Activated naive CD4-positive, alpha-beta T cell treated with anti-CD3 and anti-CD28 coated beads, Interleukin-2, amount 50 U/mL, for 24 hours (primary cell): ENCODE data around the gene SLC16A8.

Experiments
- H3K27ac Mint-ChIP-seq: one replicate; pipeline ENCODE4 v1.8.0; 2021; ENCODE audit warnings: mild to moderate bottlenecking, mixed read lengths
- H3K27me3 Mint-ChIP-seq: one replicate; pipeline ENCODE4 v1.8.0; 2021; ENCODE audit warnings: mixed read lengths
- H3K36me3 Mint-ChIP-seq: one replicate; pipeline ENCODE4 v1.8.0; 2021; ENCODE audit warnings: mixed read lengths
- H3K4me1 Mint-ChIP-seq: one replicate; pipeline ENCODE4 v1.8.0; 2021; ENCODE audit warnings: mixed read lengths
- H3K4me3 Mint-ChIP-seq: one replicate; pipeline ENCODE4 v1.8.0; 2021; ENCODE audit warnings: mild to moderate bottlenecking, mixed read lengths
- H3K9me3 Mint-ChIP-seq: one replicate; pipeline ENCODE4 v1.8.0; 2021; ENCODE audit warnings: mixed read lengths

The SLC16A8 gene

DNA sequence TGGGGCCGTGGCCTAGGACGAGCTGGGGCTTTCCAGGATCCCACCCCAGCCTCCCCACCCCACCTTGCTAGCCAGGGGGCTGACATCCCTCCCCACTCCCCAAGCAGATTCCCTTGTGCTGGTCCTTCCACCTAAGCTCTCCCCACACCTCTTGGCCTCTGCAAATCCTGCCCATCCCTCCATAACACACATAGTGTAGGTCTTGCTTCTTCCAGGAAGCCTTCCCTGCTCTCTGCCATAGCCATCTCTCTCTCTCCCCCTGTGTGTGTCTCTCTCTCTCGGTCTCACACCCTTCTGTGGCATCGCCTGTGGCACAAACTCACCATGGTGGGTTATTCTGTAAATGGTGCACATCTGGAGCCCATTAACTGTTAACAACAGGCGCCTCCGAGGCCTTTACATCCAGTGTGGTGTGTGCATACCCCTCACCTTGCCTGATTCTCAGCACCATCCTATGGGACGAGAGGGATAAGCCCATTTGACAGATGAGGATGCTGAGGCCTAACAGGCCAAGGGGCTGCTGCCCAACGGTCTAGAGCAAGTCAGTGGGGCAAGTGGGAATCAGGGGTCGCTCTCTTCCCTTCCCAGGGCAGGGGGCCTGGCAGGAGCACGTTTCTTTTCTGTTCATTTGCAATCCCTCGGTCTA, 49.0 kb downstream of the SLC16A8 start:
- no peak overlapping the region for H3K4me3 Mint-ChIP-seq
- H3K36me3 Mint-ChIP-seq, result no peaks in the 10 kb centered on the region
- no peaks in the 10 kb centered on the region for H3K27me3 Mint-ChIP-seq
- no peaks in the 10 kb centered on the region for H3K4me1 Mint-ChIP-seq
- H3K9me3 Mint-ChIP-seq, result no peaks in the 10 kb centered on the region
- no peak overlapping the region for H3K27ac Mint-ChIP-seq

DNA sequence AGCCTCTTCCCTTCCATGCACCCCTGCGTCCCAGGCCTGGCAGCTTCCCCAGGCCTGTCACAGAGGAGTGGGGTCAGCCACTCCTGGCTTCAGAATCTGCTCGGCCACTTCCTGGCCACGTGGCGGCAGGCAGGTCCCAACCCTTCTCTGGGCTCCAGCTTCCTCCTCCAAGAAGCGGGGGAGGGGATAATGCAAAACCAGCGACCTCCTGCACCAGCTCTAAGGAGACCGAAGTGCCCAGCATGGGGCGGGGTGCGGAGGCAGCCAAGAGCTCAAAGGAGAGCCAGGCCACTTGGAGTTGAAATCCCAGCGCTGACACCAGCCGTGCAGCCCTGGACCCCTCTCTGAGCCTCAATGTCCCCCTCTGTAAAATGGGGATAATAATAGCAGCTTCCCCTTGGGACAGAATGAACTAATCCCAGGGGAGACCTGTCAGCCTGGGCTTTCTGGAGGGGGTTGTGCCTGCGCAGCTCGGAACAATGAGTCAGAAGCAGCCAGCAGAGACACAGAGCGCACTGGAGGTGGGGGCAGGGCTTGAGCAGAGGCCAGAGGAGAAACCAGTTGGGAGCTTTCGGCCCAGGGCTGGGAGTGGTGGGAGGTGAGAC, 49.6 kb downstream of the SLC16A8 start:
- H3K27ac Mint-ChIP-seq, result no peak overlapping the region
- H3K36me3 Mint-ChIP-seq, result no peaks in the 10 kb centered on the region
- H3K27me3 Mint-ChIP-seq, result no peaks in the 10 kb centered on the region
- H3K4me1 Mint-ChIP-seq, result no peaks in the 10 kb centered on the region
- no peak overlapping the region for H3K4me3 Mint-ChIP-seq
- H3K9me3 Mint-ChIP-seq, result no peaks in the 10 kb centered on the region

DNA sequence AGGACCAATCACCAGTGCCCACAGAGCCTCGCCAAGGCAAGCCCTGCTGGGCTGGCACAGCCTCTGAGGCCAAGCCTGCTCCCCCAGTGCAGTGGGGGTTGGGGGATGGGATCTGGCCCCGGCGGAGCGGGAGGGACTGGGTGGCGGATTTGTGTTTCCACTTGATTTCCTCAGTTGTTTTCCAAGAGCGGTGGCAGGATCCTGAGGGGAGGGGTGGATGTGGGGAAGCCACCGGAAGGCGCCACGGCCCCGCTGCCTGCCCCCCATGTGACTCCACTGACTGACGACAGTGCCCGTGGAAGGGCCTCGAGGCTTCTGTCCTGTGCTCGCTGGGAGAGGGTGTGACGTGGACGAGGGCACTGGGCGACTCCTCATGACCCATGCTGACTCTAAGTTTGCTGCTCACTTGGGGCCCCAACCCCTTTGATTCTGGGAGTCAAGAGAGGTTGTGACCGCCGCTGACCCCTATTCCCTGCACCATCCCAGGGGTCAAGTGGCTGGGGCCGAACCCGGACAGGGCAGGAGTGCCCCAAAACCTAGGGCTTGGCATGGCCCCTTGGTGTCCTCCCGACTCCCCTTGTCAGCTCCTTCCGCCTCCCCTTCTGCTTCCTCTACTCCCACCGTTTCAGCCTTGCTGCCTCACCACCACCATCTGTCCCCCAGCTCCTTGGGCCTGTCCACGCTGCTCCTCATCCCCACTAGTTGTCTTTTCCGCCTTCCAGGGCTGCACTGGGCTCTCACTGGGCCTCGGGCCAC, 50.3 kb downstream of the SLC16A8 start:
- Mint-ChIP-seq H3K36me3 (no peaks in the 10 kb centered on the region), H3K4me1 (no peaks in the 10 kb centered on the region), H3K27ac (no peak overlapping the region), H3K9me3 (no peaks in the 10 kb centered on the region), H3K27me3 (no peaks in the 10 kb centered on the region), H3K4me3 (no peak overlapping the region)

DNA sequence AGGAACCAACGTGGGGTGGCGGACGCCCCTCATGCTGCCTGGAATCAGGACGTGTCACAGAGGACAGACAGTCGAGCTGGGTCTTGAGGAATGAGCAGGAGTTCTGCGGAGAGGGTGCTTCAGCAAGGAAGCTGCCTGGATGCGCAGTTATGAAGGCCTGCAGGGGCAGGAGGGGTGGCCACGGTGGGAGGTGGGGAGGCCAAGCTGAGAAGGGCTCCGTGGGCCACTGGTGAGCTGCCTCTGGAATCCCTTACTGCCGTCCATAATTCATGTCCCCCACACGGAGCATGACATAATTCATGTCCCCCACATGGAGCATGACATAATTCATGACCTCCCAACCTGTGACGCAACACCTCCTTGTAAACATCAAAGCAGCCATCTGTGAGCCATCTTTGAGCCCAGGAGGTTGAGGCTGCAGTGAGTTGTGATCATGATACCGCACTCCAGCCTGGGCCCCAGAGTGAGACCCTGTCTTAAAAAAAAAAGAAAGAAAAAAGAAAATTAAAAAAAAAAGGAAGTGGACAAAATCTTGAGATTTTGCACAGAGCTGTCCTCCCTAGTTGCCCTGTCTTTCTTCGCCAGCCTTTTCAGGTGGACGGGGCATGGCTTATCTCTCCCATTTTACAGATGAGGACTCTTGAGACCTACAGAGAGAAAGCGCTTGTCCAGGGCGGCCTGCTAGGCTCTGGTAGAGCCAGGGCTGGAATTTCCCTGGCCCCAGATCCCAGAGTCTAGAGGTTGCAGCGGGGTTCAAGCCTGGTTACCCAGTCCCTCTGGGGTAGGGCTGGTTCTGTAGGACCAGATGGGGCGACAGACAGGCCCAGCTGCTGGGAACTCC, 51.1 kb downstream of the SLC16A8 start:
- Mint-ChIP-seq H3K4me1 (no peaks in the 10 kb centered on the region), H3K27ac (no peak overlapping the region), H3K4me3 (no peak overlapping the region), H3K9me3 (no peaks in the 10 kb centered on the region), H3K36me3 (no peaks in the 10 kb centered on the region), H3K27me3 (no peaks in the 10 kb centered on the region)

DNA sequence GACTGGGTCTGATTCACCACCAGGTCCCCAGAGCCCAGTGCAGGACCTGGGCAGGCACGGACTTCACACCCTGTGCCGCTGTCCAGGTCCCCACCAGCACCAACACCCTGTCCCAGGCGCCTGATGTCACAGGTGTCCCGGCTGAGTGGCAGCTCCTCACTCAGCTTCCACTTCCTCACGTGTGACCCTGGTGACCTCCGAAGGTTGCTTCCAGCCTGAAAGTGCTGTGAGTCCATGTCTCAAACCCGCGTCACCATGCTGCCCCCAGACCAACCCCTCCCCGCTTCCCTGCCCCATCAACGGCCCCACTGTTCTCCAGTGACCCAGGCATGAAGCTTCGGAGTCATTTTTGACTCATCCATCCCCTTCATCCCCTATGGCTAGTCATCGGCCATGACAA, 52.5 kb downstream of the SLC16A8 start:
- Mint-ChIP-seq H3K27ac (no peak overlapping the region), H3K27me3 (no peaks in the 10 kb centered on the region), H3K4me3 (no peak overlapping the region), H3K9me3 (no peaks in the 10 kb centered on the region), H3K36me3 (no peaks in the 10 kb centered on the region), H3K4me1 (no peaks in the 10 kb centered on the region)

DNA sequence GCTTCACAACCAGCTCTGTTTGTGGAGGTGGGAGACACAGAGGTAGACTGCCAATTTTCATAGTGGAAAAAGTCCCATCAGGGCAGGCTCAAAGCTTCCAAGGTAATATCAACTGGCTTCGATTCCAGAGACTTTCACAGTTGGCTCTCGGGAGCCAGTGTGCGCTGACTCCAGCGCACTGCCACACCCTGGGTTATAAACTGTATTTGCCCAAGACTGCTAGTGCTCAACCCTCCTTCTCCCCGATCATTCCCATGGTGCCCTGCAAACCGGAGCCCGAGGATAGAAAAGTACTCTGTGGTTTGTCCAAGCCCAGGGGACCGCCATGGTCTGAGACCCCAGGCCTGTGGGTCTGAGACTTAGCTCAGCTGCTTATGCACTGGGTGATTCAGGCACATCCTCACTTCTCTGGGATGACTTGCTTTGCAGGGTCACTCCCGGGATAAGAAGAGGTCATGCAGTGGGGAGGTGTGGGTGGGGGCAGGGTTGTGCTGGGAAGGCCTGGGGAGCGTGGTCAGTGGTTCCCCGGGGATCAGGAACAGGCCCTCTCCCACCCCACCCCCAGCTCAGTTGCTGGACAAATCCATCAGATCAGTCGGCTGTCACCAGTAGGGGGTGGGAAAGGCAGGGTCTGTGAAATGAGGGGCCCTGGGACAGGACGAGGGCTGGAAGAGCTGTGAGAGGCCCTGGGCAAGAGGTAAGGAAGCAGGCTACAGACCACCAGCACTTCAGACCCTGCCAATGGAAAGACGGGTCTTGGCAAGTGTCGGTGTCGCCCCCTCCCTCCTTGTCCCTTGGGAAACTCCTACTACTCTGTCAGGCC, 53.5 kb downstream of the SLC16A8 start:
- Mint-ChIP-seq H3K9me3 (no peaks in the 10 kb centered on the region), H3K4me3 (no peak overlapping the region), H3K27ac (no peak overlapping the region), H3K4me1 (no peaks in the 10 kb centered on the region), H3K27me3 (no peaks in the 10 kb centered on the region), H3K36me3 (no peaks in the 10 kb centered on the region)

DNA sequence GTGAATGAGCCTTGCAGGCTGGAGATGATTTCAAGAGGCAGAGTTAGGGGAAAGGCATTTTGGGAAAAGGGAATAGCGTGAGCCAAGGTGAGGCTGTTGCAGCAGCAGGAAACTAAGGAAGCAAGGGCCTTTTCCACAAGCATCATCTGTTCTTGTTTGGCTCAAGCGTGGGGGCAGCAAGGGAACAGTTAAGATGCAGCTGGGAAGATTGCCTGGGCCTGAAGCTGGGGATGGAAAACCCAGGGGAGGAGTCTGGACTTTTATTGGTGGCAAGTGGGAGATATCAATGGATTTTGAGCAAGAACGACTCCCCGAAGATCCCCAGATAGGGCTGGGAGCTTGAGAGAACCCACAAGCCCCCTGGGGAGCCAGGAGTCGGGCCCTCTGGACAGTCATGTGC, 54.1 kb downstream of the SLC16A8 start:
- no peak overlapping the region for H3K27ac Mint-ChIP-seq
- H3K27me3 Mint-ChIP-seq, result no peaks in the 10 kb centered on the region
- H3K4me1 Mint-ChIP-seq, result no peaks in the 10 kb centered on the region
- H3K4me3 Mint-ChIP-seq, result no peak overlapping the region
- no peaks in the 10 kb centered on the region for H3K36me3 Mint-ChIP-seq
- no peaks in the 10 kb centered on the region for H3K9me3 Mint-ChIP-seq

DNA sequence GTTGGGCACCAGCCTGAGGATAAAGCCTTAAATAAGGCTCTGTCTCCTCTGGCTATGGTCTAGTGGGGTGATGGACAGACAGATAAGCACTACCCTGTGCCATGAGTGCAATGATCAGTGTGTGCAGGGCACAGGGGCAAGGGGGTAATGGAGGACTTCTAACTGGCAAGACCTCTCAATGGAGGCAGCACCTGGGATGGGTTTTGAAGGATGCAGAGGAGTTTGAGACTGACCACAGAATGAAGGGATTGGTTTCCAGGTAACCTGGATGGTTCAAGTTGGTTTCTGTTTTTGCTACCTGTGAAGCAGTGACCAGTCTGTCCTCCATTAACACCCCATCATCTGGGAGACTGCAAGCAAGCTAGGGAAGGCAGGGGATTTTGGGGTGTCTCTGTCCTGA, 54.6 kb downstream of the SLC16A8 start:
- H3K9me3 Mint-ChIP-seq, result no peaks in the 10 kb centered on the region
- H3K4me3 Mint-ChIP-seq, result no peak overlapping the region
- H3K27ac Mint-ChIP-seq, result no peak overlapping the region
- no peaks in the 10 kb centered on the region for H3K4me1 Mint-ChIP-seq
- H3K36me3 Mint-ChIP-seq, result no peaks in the 10 kb centered on the region
- H3K27me3 Mint-ChIP-seq, result no peaks in the 10 kb centered on the region

DNA sequence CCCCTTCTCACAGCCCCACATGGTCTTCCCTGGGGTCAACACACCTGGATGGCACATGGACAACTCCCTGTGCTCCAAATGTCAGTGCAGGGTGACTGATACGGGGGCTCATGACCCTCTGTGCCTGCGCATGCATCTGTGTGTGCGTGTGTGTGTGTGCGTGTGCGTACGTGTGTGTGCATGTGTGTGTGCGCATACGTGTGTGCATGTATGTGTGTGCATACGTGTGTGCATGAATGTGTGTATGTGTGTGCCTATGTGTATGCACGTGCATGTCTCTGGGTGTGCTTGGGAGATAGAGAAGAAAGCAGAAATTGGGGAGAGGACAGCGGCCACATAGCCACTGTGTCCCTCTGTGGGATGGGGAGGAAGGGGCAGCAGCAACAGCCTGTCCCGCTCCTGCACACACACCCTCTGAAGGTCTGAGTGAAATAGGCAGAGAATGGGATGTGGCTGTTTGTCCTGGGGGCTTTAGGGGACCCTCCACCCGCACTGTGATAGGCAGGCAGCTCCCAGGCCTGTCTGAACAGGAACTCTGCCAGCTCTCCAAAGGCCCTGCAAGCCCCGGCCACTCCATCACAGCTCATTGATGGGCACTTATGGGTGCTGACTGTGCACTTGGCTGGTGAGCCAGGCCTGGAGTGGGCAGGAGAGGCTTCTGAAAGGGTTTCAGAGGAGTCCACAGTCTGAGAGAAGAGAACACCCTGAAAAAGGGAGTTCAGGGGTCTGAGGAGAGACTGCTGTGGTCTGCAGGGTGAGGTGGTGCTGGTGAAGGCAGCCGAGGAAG, 55.4 kb downstream of the SLC16A8 start:
- no peak overlapping the region for H3K4me3 Mint-ChIP-seq
- H3K4me1 Mint-ChIP-seq, result no peaks in the 10 kb centered on the region
- H3K27ac Mint-ChIP-seq, result no peak overlapping the region
- H3K27me3 Mint-ChIP-seq, result no peaks in the 10 kb centered on the region
- no peaks in the 10 kb centered on the region for H3K9me3 Mint-ChIP-seq
- H3K36me3 Mint-ChIP-seq, result no peaks in the 10 kb centered on the region
